HCT116 (cell line): ENCODE data around the gene ATG16L1. TPM values are rescaled to one million over a fixed set of nuclear protein-coding genes. Genes with fewer than 3 reads are reported as not detected.

Experiments used
- ATAC-seq: fragments of 200-7000 bp; cut with Tn5 transposase; 2 replicates; pipeline ENCODE4 v1.9.1; 2020; ENCODE audit warnings: mild to moderate bottlenecking, moderate library complexity
- BruUV-seq: library from RNA; stranded (reverse); fragments of 400-500 nt; replicated peaks from 2 replicates; lab custom pipeline; 2021; lab: Mats Ljungman, UMichigan
- CTCF ChIA-PET: fragments of 300-600 bp; sonication (Branson Sonifier 250); formaldehyde crosslinking; loops from one replicate; lab custom pipeline; 2021; ENCODE audit warnings: antibody characterized with exemption; lab: Charles Lee
- POLR2A ChIA-PET: fragments of 300-600, 350-600 bp; sonication (Branson Sonifier 250); formaldehyde crosslinking; loops from one replicate; lab custom pipeline; 2021; ENCODE audit warnings: antibody characterized with exemption; lab: Charles Lee
- RAD21 ChIA-PET, 2 experiments: fragments of 300-600 bp; sonication (Branson Sonifier 250); formaldehyde crosslinking; loops; one replicate each; lab custom pipeline; 2023; ENCODE audit warnings: low total read pairs in 2 of 2; ENCODE audit not compliant: uncharacterized antibody in 2 of 2, unreplicated experiment in 2 of 2, low non-redundant PET in 1 of 2; lab: Charles Lee
- DNase-seq: peaks from one replicate; pipeline ENCODE4 v3.0.0-alpha.2; 2010; ENCODE audit warnings: low read depth, low spot score
- H2AFZ ChIP-seq: fragments of 200-600 bp; shearing (Covaris generic), sonication (generic); 2 replicates; pipeline ENCODE4 v1.6.1; 2017; ENCODE audit warnings: low read depth, mixed run types, mixed read lengths, antibody characterized with exemption, low read length; ENCODE audit not compliant: poor library complexity, severe bottlenecking
- H3K27ac ChIP-seq: 2 replicates; pipeline ENCODE4 v1.5.1; 2012; ENCODE audit warnings: low read depth, low read length
- H3K27me3 ChIP-seq: fragments of 200-600 bp; sonication (generic); 2 replicates; pipeline ENCODE4 v1.6.1; 2016; ENCODE audit warnings: mixed run types, low read length, mixed read lengths; ENCODE audit not compliant: insufficient read depth
- H3K36me3 ChIP-seq, 2 experiments: fragments of 200-500 bp in 1 of 2; fragments of 200-600 bp in 1 of 2; sonication (Bioruptor generic) in 1 of 2; sonication (generic) in 1 of 2; 2 replicates each; pipeline versions ENCODE4 v1.5.1 to v1.6.1; 2014 to 2016; ENCODE audit warnings: low read length in 2 of 2, inconsistent platforms in 1 of 2, mixed read lengths in 1 of 2, mixed run types in 1 of 2; ENCODE audit not compliant: insufficient read depth in 2 of 2, control insufficient read depth in 1 of 2
- H3K4me1 ChIP-seq, 2 experiments: fragments of 200-600 bp in 1 of 2; sonication (generic) in 1 of 2; 2 replicates each; pipeline versions ENCODE4 v1.5.1 to v1.6.1; 2012 to 2017; ENCODE audit warnings: low read length in 2 of 2, inconsistent platforms in 1 of 2, mild to moderate bottlenecking in 1 of 2, mixed read lengths in 1 of 2, mixed run types in 1 of 2, moderate library complexity in 1 of 2; ENCODE audit not compliant: insufficient read depth in 2 of 2, control insufficient read depth in 1 of 2
- H3K4me2 ChIP-seq: fragments of 200-600 bp; sonication (generic); 2 replicates; pipeline ENCODE4 v1.6.1; 2017; ENCODE audit warnings: mixed run types, low read length, mixed read lengths
- H3K4me3 ChIP-seq, 2 experiments: fragments of 200-600 bp in 1 of 2; sonication (generic) in 1 of 2; replicated peaks in 1 of 2; 2 replicates each; pipeline ENCODE4 v1.5.1; 2011 to 2016; ENCODE audit warnings: low read length in 2 of 2, control low read depth in 1 of 2, low read depth in 1 of 2, mild to moderate bottlenecking in 1 of 2, mixed read lengths in 1 of 2, mixed run types in 1 of 2
- H3K79me2 ChIP-seq: fragments of 200-600 bp; sonication (generic); 2 replicates; pipeline ENCODE4 v1.6.1; 2017; ENCODE audit warnings: mild to moderate bottlenecking, mixed run types, low read length, moderate library complexity, mixed read lengths; ENCODE audit not compliant: insufficient read depth
- H3K9ac ChIP-seq: fragments of 200-600 bp; sonication (generic); 2 replicates; pipeline ENCODE4 v1.6.1; 2016; ENCODE audit warnings: low read length, mixed read lengths
- H3K9me2 ChIP-seq: fragments of 200-600 bp; sonication (generic), shearing (Covaris generic); 2 replicates; pipeline ENCODE4 v1.6.1; 2017; ENCODE audit warnings: mixed run types, mild to moderate bottlenecking, moderate library complexity; ENCODE audit not compliant: insufficient read depth
- H3K9me3 ChIP-seq, 2 experiments: fragments of 200-500 bp in 1 of 2; fragments of 200-600 bp in 1 of 2; sonication (Bioruptor generic) in 1 of 2; sonication (generic) in 1 of 2; 2 replicates each; pipeline ENCODE4 v1.6.1; 2014 to 2017; ENCODE audit warnings: low read length in 2 of 2, mixed read lengths in 2 of 2, inconsistent platforms in 1 of 2, low read depth in 1 of 2, mild to moderate bottlenecking in 1 of 2, mixed run types in 1 of 2, moderate library complexity in 1 of 2; ENCODE audit not compliant: control insufficient read depth in 1 of 2, insufficient read depth in 1 of 2
- H4K20me1 ChIP-seq: fragments of 200-600 bp; sonication (generic), shearing (Covaris generic); 2 replicates; pipeline ENCODE4 v1.6.1; 2017; ENCODE audit warnings: mixed run types, mild to moderate bottlenecking, moderate library complexity; ENCODE audit not compliant: insufficient read depth
- CEBPB ChIP-seq: IDR thresholded peaks from 2 replicates; pipeline ENCODE4 v1.6.1; 2012; ENCODE audit warnings: low read depth
- ELF1 ChIP-seq: IDR thresholded peaks from 2 replicates; pipeline ENCODE4 v1.6.1; 2012; ENCODE audit warnings: low read depth, borderline replicate concordance
- RAD21 ChIP-seq: IDR thresholded peaks from 2 replicates; pipeline ENCODE4 v1.6.1; 2012; ENCODE audit warnings: low read depth, mild to moderate bottlenecking
- SIN3A ChIP-seq: IDR thresholded peaks from 2 replicates; pipeline ENCODE4 v1.6.1; 2012; ENCODE audit warnings: low read depth
- SP1 ChIP-seq: IDR thresholded peaks from 2 replicates; pipeline ENCODE4 v1.6.1; 2012; ENCODE audit warnings: low read depth
- SRF ChIP-seq: IDR thresholded peaks from 2 replicates; pipeline ENCODE4 v1.6.1; 2012; ENCODE audit warnings: low read depth
- TCF7L2 ChIP-seq: IDR thresholded peaks from 2 replicates; pipeline ENCODE4 v1.7.0; 2011; ENCODE audit warnings: borderline replicate concordance, inconsistent platforms; ENCODE audit not compliant: insufficient read depth, insufficient read length; ENCODE audit errors: extremely low read depth
- ZFX ChIP-seq: fragments of 450-650 bp; IDR thresholded peaks from 2 replicates; pipeline ENCODE4 v1.6.1; 2017
- ZNF274 ChIP-seq: fragments of 200-500 bp; sonication (Bioruptor generic); IDR thresholded peaks from 2 replicates; pipeline ENCODE4 v1.6.1; 2014; ENCODE audit warnings: mild to moderate bottlenecking, low read depth, low read length, inconsistent platforms
- intact Hi-C: fragments of 100-400 bp; cut with micrococcal nuclease; formaldehyde crosslinking; loops from 2 replicates; pipeline ENCODE4 v1.10.0; 2022
- total RNA-seq: library from RNA; stranded (reverse); gene quantifications from one replicate; pipeline ENCODE4 v1.2.1, GENCODE V29; 2021; ENCODE audit not compliant: unreplicated experiment
- TF ChIP-seq, protein P1 (sequence below), 3 experiments: fragments of 200-600 bp in 1 of 3; sonication (generic) in 1 of 3; IDR thresholded peaks in 2 of 3; conservative IDR thresholded peaks in 1 of 3; 2 replicates each; pipeline ENCODE4 v1.5.1; 2012 to 2017; ENCODE audit warnings: low read depth in 2 of 3, low read length in 2 of 3, antibody characterized with exemption in 1 of 3, borderline replicate concordance in 1 of 3, control low read depth in 1 of 3, mild to moderate bottlenecking in 1 of 3, mixed read lengths in 1 of 3, mixed run types in 1 of 3, moderate library complexity in 1 of 3; ENCODE audit not compliant: insufficient read depth in 1 of 3

ATG16L1 gene
- total RNA-seq, 1 experiment from 2014 or later: 43.4 TPM

- Histone ChIP-seq H3K9me2 (no peaks in the 10 kb centered on the region), H2AFZ (no peak overlapping the region), H3K27me3 (no peaks in the 10 kb centered on the region), H3K4me3 (no peak overlapping the region), H3K4me2 (no peak overlapping the region), H3K79me2 (no peaks in the 10 kb centered on the region), H3K9me3 (no peaks in the 10 kb centered on the region), H4K20me1 (no peaks in the 10 kb centered on the region), H3K4me1 (no peaks in the 10 kb centered on the region), H3K9ac (no peak overlapping the region), H3K27ac (no peak overlapping the region), H3K36me3 (no peaks in the 10 kb centered on the region)
- ChIA-PET CTCF (no interaction called here), POLR2A (no interaction called here), RAD21 (no interaction called here)
- intact Hi-C loops: no loop called here
- BruUV-seq: no TSS peak
- DNase-seq (no peak), ATAC-seq (no peak)
- TF ChIP-seq ZFX (no peak), TCF7L2 (no peak), SP1 (no peak), SRF (no peak), ELF1 (no peak), CEBPB (no peak), ZNF274 (no peak), SIN3A (no peak), RAD21 (no peak)
- TF ChIP-seq, protein P1, sequence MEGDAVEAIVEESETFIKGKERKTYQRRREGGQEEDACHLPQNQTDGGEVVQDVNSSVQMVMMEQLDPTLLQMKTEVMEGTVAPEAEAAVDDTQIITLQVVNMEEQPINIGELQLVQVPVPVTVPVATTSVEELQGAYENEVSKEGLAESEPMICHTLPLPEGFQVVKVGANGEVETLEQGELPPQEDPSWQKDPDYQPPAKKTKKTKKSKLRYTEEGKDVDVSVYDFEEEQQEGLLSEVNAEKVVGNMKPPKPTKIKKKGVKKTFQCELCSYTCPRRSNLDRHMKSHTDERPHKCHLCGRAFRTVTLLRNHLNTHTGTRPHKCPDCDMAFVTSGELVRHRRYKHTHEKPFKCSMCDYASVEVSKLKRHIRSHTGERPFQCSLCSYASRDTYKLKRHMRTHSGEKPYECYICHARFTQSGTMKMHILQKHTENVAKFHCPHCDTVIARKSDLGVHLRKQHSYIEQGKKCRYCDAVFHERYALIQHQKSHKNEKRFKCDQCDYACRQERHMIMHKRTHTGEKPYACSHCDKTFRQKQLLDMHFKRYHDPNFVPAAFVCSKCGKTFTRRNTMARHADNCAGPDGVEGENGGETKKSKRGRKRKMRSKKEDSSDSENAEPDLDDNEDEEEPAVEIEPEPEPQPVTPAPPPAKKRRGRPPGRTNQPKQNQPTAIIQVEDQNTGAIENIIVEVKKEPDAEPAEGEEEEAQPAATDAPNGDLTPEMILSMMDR (IDR thresholded peaks at IDR 0.05 in 2 of 3, conservative IDR thresholded peaks at IDR 0.05 in 1 of 3; ENCODE audit: borderline replicate concordance in 1 of 3, insufficient read depth in 1 of 3, low read depth in 2 of 3, low read length in 2 of 3): no peak
Observed at GRCh38 chr2:233219848-233220247, 31.6 kb upstream of the ATG16L1 start.
